ENCODE results near the gene SCUBE3. TPM values are rescaled to one million over a fixed set of nuclear protein-coding genes. Genes with fewer than 3 reads are reported as not detected.

Gene SCUBE3
- total and polyA plus RNA-seq, 3 experiments from 2014 or later, result 0.07 to 0.18 (median 0.07) TPM

DNA sequence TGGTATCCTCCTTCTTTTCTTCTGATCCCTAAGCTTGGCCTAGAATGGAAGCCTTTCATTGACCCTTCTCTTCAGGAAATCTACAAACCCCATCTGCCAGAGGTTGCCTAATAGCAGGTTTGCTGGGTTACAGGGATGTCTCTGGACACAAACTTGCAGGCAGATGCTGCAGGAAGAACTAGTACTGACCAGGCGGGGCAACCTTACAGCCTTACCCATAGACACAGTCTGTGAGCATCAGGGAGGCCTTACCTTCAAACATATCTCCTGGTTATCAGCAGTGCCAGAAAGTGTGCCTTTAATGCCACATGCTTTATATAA, 2.6 kb downstream of the SCUBE3 start:
- Mint-ChIP-seq H3K36me3 (peaks cover 0 to 4% (median 0%) of the 10 kb centered on the region in 3 donors), H3K27me3 (peaks cover 42 to 71% of the 10 kb centered on the region in 2 donors), H3K4me1 (peaks cover 5 to 7% (median 6%) of the 10 kb centered on the region in 3 donors), H3K27ac (no peak overlapping the region), H3K9me3 (no peaks in the 10 kb centered on the region), H3K4me3 (no peak overlapping the region)
- Histone ChIP-seq H3K4me3 (ENCODE audit: low read length) (no peak overlapping the region), H3K9me3 (ENCODE audit: low read length) (no peaks in the 10 kb centered on the region), H3K27ac (ENCODE audit: low read depth, low read length) (no peak overlapping the region), H3K27me3 (ENCODE audit: insufficient read depth, low read length, poor library complexity, severe bottlenecking) (peaks cover 44% of the 10 kb centered on the region), H3K36me3 (ENCODE audit: insufficient read depth, low read length) (no peaks in the 10 kb centered on the region), H3K4me1 (ENCODE audit: insufficient read depth, low read length) (peaks cover 7% of the 10 kb centered on the region)
- no peak for DNase-seq
- ChIA-PET POLR2A (no interaction called here), CTCF (interaction anchor here (1.1 to 1.2 kb wide), 2 partner anchors 11 to 24 kb away, joined by 4 to 5 read pairs; no protein-coding TSS in a partner anchor)

DNA sequence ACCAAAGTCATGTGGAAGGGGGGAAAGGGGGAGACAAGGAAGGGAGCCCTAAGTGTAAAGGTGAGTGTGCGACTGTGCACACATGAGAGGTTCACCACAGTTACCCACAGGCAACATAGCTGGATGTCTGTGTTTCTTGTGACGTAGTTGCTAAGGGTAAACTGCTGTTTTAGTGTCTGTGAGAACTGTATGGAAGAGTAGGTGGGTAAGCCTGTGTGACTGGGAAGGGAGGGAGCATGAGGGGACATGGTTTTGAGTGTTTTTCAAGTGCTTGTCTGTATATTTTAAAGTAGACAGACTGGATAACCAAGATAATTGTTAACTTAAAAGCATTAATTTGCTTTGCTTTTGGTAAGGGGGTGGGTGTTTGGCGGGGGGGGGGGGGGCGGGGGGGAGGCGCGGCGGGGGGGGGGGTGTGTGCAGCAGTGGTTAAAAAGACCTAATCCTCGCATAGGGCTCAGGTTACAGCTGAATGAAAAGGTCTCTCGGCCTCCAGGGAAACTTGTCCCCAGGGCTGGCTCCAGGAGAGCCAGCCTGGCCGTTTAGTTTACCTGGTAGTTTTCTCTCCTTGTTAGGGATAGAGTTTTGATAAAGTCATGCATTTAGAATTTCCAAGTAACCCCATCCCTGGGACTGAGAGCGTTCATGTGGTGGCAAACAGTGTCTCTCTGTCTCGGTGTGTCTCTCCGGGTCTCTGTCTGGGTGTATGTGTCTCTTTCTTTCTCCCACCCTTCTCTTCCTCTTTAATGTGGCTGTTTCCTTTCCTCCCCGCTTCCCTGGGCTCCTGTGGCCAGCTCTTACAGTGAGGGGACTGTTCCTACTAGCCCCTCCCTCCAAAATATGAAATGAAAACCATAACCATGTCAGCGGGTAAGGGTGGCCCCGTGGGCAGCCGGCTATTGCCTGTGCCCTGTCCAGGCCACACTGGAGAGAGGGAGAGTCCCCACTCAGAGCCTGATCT, 3.4 kb downstream of the SCUBE3 start:
- Mint-ChIP-seq H3K4me1 (peaks cover 5 to 7% (median 6%) of the 10 kb centered on the region in 3 donors), H3K4me3 (no peak overlapping the region), H3K36me3 (peaks cover 0 to 4% (median 0%) of the 10 kb centered on the region in 3 donors), H3K27ac (no peak overlapping the region), H3K27me3 (peaks cover 36 to 68% of the 10 kb centered on the region in 2 donors), H3K9me3 (no peaks in the 10 kb centered on the region)
- POLR2A ChIA-PET, result no interaction called here
- no peak for DNase-seq
- H3K27me3 ChIP-seq (ENCODE audit: insufficient read depth, low read length, poor library complexity, severe bottlenecking), result peaks cover 44% of the 10 kb centered on the region
- H3K4me1 ChIP-seq (ENCODE audit: insufficient read depth, low read length), result peaks cover 7% of the 10 kb centered on the region
- no peaks in the 10 kb centered on the region for H3K36me3 ChIP-seq (ENCODE audit: insufficient read depth, low read length)
- CTCF ChIA-PET, result interaction anchor here (1.1 kb wide), 1 partner anchor 11 kb away, joined by 5 read pairs; no protein-coding TSS in a partner anchor
- no peak overlapping the region for H3K27ac ChIP-seq (ENCODE audit: low read depth, low read length)
- H3K9me3 ChIP-seq (ENCODE audit: low read length), result no peaks in the 10 kb centered on the region
- H3K4me3 ChIP-seq (ENCODE audit: low read length), result no peak overlapping the region

DNA sequence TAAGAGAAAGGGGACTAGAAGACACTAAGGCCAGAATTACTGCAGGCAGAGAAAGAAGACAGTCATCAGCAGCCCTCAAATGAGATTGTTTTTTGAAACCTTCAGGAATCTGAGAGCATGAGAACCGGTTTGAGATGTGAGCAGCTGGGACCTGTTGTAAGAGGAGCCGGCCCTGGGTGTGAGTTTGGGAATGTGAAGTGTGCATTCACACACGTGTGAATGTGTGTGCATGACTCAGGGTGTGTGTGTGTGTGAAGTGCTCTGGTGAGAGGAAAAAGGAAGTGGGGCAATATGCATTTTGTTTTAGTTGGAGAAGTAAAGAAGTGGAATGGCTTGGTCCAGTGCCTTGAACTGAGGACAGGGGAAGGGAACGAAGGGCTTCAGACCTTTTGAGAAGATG, 4.3 kb downstream of the SCUBE3 start:
- peaks cover 38% of the 10 kb centered on the region for H3K27me3 ChIP-seq (ENCODE audit: insufficient read depth, low read length, poor library complexity, severe bottlenecking)
- Mint-ChIP-seq H3K4me1 (peaks cover 2 to 4% (median 4%) of the 10 kb centered on the region in 3 donors), H3K36me3 (peaks cover 0 to 4% (median 0%) of the 10 kb centered on the region in 3 donors), H3K27ac (no peak overlapping the region), H3K4me3 (no peak overlapping the region), H3K27me3 (peaks cover 27 to 59% of the 10 kb centered on the region in 2 donors), H3K9me3 (no peaks in the 10 kb centered on the region)
- peaks cover 7% of the 10 kb centered on the region for H3K4me1 ChIP-seq (ENCODE audit: insufficient read depth, low read length)
- H3K27ac ChIP-seq (ENCODE audit: low read depth, low read length), result no peak overlapping the region
- ChIA-PET POLR2A (no interaction called here), CTCF (interaction anchor here (1.5 kb wide), 1 partner anchor 24 kb away, joined by 5 read pairs; no protein-coding TSS in a partner anchor)
- H3K4me3 ChIP-seq (ENCODE audit: low read length), result no peak overlapping the region
- H3K9me3 ChIP-seq (ENCODE audit: low read length), result no peaks in the 10 kb centered on the region
- DNase-seq, result no peak
- no peaks in the 10 kb centered on the region for H3K36me3 ChIP-seq (ENCODE audit: insufficient read depth, low read length)

DNA sequence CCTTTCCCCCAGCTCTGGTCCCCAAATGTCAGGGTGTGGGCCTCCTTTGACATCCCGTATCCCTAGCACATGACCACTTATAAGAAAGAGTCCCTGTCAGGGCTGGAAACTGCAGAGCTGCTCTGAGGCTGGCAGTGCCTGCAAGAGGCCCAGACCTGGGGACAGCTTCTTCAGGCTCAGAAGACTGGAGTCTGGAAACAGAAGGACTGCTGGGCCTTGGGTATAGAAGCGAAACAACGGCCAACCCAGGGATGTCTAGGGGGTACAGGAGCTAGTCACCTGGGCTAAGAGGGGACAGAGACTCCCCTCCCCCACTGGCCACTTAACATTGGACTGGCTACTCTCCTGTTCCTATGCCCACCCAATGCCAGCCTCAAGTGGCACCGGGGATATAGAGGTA, 4.7 kb downstream of the SCUBE3 start:
- peaks cover 24 to 55% of the 10 kb centered on the region in 2 donors for H3K27me3 Mint-ChIP-seq
- H3K27ac Mint-ChIP-seq, result no peak overlapping the region
- no peak overlapping the region for H3K27ac ChIP-seq (ENCODE audit: low read depth, low read length)
- H3K36me3 ChIP-seq (ENCODE audit: insufficient read depth, low read length), result no peaks in the 10 kb centered on the region
- peaks cover 3% of the 10 kb centered on the region for H3K4me1 ChIP-seq (ENCODE audit: insufficient read depth, low read length)
- peaks cover 0 to 1% (median 0%) of the 10 kb centered on the region in 3 donors for H3K4me1 Mint-ChIP-seq
- H3K36me3 Mint-ChIP-seq, result peaks cover 0 to 4% (median 0%) of the 10 kb centered on the region in 3 donors
- DNase-seq, result no peak
- CTCF ChIA-PET, result interaction anchor here (1.3 to 1.5 kb wide), 2 partner anchors 8 to 23 kb away, joined by 3 to 5 read pairs; no protein-coding TSS in a partner anchor
- POLR2A ChIA-PET, result no interaction called here
- no peaks in the 10 kb centered on the region for H3K9me3 Mint-ChIP-seq
- no peak overlapping the region for H3K4me3 Mint-ChIP-seq
- H3K27me3 ChIP-seq (ENCODE audit: insufficient read depth, low read length, poor library complexity, severe bottlenecking), result peaks cover 34% of the 10 kb centered on the region
- H3K9me3 ChIP-seq (ENCODE audit: low read length), result no peaks in the 10 kb centered on the region
- H3K4me3 ChIP-seq (ENCODE audit: low read length), result no peak overlapping the region

DNA sequence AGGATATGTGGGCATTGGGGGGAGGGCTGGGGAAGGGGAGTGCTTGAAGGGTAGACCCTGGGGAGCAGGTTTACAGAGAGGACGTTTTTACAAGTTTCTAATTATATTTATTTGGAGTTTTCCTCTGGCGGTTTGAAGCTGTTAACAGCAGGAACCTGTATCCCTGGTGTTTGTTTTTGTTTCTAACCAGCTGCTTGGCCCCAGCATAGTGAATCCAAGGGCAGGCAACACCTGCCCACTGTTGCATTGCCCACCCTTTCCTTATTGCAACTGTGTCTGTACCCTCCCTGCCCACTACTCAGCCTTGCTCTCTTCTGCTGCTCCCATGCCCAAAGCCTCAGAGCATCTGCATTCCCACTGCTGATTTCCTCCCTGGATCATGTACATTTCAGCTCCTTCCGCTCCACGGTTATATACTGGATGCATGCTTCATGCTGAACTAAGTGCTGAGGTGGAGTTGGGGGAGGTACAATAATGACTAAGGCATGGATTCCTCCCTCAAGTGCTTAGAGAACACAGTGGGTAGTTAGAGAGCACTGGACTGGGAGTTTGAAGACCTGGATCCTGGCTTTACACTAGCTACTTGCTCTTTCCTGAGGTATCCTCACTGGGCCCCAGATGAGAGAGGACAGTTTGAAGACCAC, 6.0 kb downstream of the SCUBE3 start:
- H3K27me3 Mint-ChIP-seq, result peaks cover 20 to 54% of the 10 kb centered on the region in 2 donors
- CTCF ChIA-PET, result interaction anchor here (1.0 to 1.5 kb wide), 3 partner anchors 9 to 22 kb away, joined by 3 to 5 read pairs (median 4); no protein-coding TSS in a partner anchor
- no peaks in the 10 kb centered on the region for H3K9me3 ChIP-seq (ENCODE audit: low read length)

DNA sequence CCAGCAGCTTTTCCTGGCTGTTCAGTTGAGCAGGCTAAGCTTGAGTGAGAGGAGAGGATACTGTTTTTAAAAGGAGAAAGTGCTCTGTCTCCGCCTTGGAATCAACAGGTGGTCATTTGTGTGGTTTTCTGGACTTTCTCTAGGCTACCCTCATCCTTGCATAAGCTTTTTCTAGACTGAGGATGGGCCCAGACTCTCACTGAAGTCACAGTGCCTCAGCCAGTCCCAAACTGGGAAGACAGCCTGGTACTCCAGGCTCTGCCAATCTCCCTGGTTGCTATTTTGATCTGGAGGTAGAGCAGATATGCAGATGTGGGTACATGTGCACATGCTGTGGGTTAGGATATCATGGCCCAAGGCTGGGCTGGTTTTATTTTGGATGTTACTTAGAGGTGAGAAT, 7.0 kb downstream of the SCUBE3 start:
- CTCF ChIA-PET, result interaction anchor here (1.0 kb wide), 1 partner anchor 21 kb away, joined by 4 read pairs; no protein-coding TSS in a partner anchor
- H3K4me3 Mint-ChIP-seq, result no peak overlapping the region

More for the DNA sequence above, 6.0 kb downstream of the SCUBE3 start:
- peak overlapping the region in 1 of 8 donors; percentile 48 for H3K27ac Mint-ChIP-seq
- Histone ChIP-seq H3K27ac (ENCODE audit: low read depth, low read length) (no peak overlapping the region), H3K27me3 (ENCODE audit: insufficient read depth, low read length, poor library complexity, severe bottlenecking) (peaks cover 24% of the 10 kb centered on the region), H3K36me3 (ENCODE audit: insufficient read depth, low read length) (no peaks in the 10 kb centered on the region), H3K4me1 (ENCODE audit: insufficient read depth, low read length) (no peaks in the 10 kb centered on the region), H3K4me3 (ENCODE audit: low read length) (no peak overlapping the region)
- H3K4me3 Mint-ChIP-seq, result no peak overlapping the region
- peaks cover 0 to 4% (median 0%) of the 10 kb centered on the region in 3 donors for H3K36me3 Mint-ChIP-seq
- H3K4me1 Mint-ChIP-seq, result peaks cover 0 to 1% (median 0%) of the 10 kb centered on the region in 3 donors
- no peaks in the 10 kb centered on the region for H3K9me3 Mint-ChIP-seq
- POLR2A ChIA-PET, result no interaction called here
- no peak for DNase-seq

DNA sequence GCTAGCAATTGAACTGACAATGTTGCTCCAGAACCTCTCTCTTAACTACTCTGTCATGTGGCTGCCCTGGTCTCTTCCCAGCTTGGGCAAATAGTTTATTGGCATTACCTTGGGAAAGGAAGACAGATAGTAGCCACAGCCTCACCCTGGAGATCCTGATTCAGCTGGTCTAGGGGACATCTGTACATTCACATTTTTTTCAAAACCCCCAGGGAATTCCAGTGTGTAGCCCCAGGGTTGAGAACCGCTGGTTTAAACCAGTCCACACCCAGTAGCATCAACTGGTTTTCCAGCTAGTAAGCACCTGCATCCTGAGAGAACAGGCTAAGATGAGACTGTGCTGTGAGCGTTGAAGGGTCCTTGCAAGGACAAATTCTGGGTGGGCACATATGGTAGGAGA, 9.6 kb downstream of the SCUBE3 start:
- Histone ChIP-seq H3K27ac (ENCODE audit: low read depth, low read length) (no peak overlapping the region), H3K27me3 (ENCODE audit: insufficient read depth, low read length, poor library complexity, severe bottlenecking) (no peaks in the 10 kb centered on the region), H3K9me3 (ENCODE audit: low read length) (no peaks in the 10 kb centered on the region), H3K36me3 (ENCODE audit: insufficient read depth, low read length) (no peaks in the 10 kb centered on the region), H3K4me1 (ENCODE audit: insufficient read depth, low read length) (no peaks in the 10 kb centered on the region), H3K4me3 (ENCODE audit: low read length) (no peak overlapping the region)
- H3K36me3 Mint-ChIP-seq, result no peaks in the 10 kb centered on the region
- no peak overlapping the region for H3K27ac Mint-ChIP-seq
- no peak overlapping the region for H3K4me3 Mint-ChIP-seq
- DNase-seq, result no peak
- POLR2A ChIA-PET, result no interaction called here
- no peaks in the 10 kb centered on the region for H3K9me3 Mint-ChIP-seq
- H3K27me3 Mint-ChIP-seq, result peaks cover 2 to 22% of the 10 kb centered on the region in 2 donors
- CTCF ChIA-PET, result no interaction called here
- H3K4me1 Mint-ChIP-seq, result no peaks in the 10 kb centered on the region

More for the DNA sequence above, 7.0 kb downstream of the SCUBE3 start:
- no peaks in the 10 kb centered on the region for H3K9me3 ChIP-seq (ENCODE audit: low read length)
- peaks cover 20% of the 10 kb centered on the region for H3K27me3 ChIP-seq (ENCODE audit: insufficient read depth, low read length, poor library complexity, severe bottlenecking)
- no peak for DNase-seq
- H3K4me3 ChIP-seq (ENCODE audit: low read length), result no peak overlapping the region
- no peak overlapping the region for H3K27ac Mint-ChIP-seq
- no peaks in the 10 kb centered on the region for H3K9me3 Mint-ChIP-seq
- H3K4me1 Mint-ChIP-seq, result peaks cover 0 to 1% (median 0%) of the 10 kb centered on the region in 3 donors
- H3K27ac ChIP-seq (ENCODE audit: low read depth, low read length), result no peak overlapping the region
- peaks cover 0 to 3% (median 0%) of the 10 kb centered on the region in 3 donors for H3K36me3 Mint-ChIP-seq
- no peaks in the 10 kb centered on the region for H3K36me3 ChIP-seq (ENCODE audit: insufficient read depth, low read length)
- H3K27me3 Mint-ChIP-seq, result peaks cover 11 to 45% of the 10 kb centered on the region in 2 donors
- POLR2A ChIA-PET, result no interaction called here
- H3K4me1 ChIP-seq (ENCODE audit: insufficient read depth, low read length), result no peaks in the 10 kb centered on the region

DNA sequence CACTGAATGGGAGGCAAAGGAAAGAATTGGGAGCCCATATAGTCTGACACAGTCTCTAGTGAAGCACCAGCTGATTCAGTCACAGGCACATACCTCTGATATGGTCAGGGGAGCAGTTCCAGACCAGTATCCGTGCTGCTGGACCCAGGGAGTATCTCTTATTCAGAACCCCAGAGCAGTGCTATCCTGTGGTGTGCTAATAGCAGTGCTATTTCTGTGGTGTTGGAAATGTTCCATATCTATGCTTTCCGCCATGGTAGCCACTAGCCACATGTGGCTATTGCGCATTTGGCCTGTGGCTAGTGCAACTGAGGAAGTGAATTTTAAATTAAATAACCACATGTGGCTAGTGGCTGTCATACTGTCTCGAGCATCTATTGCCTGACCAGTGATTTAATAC, 11.0 kb downstream of the SCUBE3 start:
- Mint-ChIP-seq H3K4me1 (no peaks in the 10 kb centered on the region), H3K27me3 (peaks cover 4 to 14% of the 10 kb centered on the region in 2 donors), H3K4me3 (no peak overlapping the region), H3K36me3 (no peaks in the 10 kb centered on the region), H3K9me3 (no peaks in the 10 kb centered on the region), H3K27ac (no peak overlapping the region)
- Histone ChIP-seq H3K4me3 (ENCODE audit: low read length) (no peak overlapping the region), H3K27me3 (ENCODE audit: insufficient read depth, low read length, poor library complexity, severe bottlenecking) (no peaks in the 10 kb centered on the region), H3K27ac (ENCODE audit: low read depth, low read length) (no peak overlapping the region), H3K9me3 (ENCODE audit: low read length) (no peaks in the 10 kb centered on the region), H3K4me1 (ENCODE audit: insufficient read depth, low read length) (no peaks in the 10 kb centered on the region), H3K36me3 (ENCODE audit: insufficient read depth, low read length) (no peaks in the 10 kb centered on the region)
- no peak for DNase-seq
- ChIA-PET CTCF (no interaction called here), POLR2A (no interaction called here)

Measured in CD8-positive, alpha-beta memory T cell (primary cell).